IPS-18a (cell line): ENCODE data around the gene PBX2.
"Not testable (repeated sequence)": the region's sequence is repeated elsewhere in the genome, so short reads cannot be mapped to it uniquely, and the experiment has no call there.

ENCODE experiments used
- H3K27ac ChIP-seq: one replicate; pipeline ENCODE4 v1.5.1; 2013; ENCODE audit warnings: low read length
- H3K27me3 ChIP-seq: one replicate; pipeline ENCODE4 v1.6.1; 2013; ENCODE audit warnings: mild to moderate bottlenecking, low read length; ENCODE audit not compliant: control insufficient read depth, insufficient read depth
- H3K36me3 ChIP-seq: one replicate; pipeline ENCODE4 v1.6.1; 2013; ENCODE audit warnings: low read depth, low read length; ENCODE audit not compliant: control insufficient read depth
- H3K4me1 ChIP-seq: one replicate; pipeline ENCODE4 v1.6.1; 2013; ENCODE audit warnings: low read depth, low read length; ENCODE audit not compliant: control insufficient read depth
- H3K4me3 ChIP-seq: one replicate; pipeline ENCODE4 v1.5.1; 2013; ENCODE audit warnings: low read length
- H3K9ac ChIP-seq: one replicate; pipeline ENCODE4 v1.6.1; 2013; ENCODE audit warnings: mild to moderate bottlenecking, low read length, moderate library complexity
- H3K9me3 ChIP-seq: one replicate; pipeline ENCODE4 v1.6.1; 2013; ENCODE audit warnings: low read depth, low read length; ENCODE audit not compliant: control insufficient read depth

Gene PBX2

DNA sequence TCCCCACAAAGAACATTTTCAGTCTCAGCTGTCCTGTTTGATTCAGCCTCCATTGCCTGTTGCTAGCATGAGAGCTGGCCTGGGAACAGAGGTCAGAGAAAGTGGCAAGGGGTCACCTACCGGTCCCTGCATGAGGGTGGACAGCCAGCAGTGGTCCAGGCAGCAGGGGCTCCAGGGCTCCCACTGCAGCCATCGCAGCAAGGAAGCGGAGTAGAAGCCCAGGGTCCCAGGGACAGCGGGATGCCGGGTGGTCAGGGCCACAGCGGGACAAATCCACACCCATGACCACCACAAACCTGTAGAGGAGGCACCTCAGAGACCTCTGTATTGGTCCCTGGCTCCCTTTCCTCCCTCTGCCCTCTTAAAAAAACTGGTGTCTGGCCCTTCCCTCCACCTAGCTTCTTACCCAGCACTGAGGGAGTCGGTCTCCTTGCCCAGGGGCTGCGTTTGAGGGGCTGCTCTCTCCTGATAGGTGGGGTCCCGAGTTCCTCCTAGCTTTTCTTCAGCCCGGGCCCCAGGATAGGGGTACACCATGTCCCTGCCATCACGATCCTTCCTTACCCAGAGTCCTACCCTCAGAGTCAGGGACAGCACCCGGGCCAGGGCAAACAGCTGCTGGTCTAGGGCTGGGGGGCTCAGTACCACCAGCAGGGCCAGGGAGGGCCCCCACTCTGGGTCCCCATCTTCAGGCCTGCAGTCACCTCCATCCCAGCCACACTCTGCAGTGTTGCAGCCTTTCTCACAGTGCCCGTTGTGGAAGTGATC, 10.9 kb upstream of the PBX2 start:
- H3K4me3 ChIP-seq, result no peak overlapping the region
- no peaks in the 10 kb centered on the region for H3K27me3 ChIP-seq
- no peaks in the 10 kb centered on the region for H3K36me3 ChIP-seq
- no peak overlapping the region for H3K9ac ChIP-seq
- H3K27ac ChIP-seq, result no peak overlapping the region
- no peaks in the 10 kb centered on the region for H3K9me3 ChIP-seq
- peaks cover 4% of the 10 kb centered on the region for H3K4me1 ChIP-seq

DNA sequence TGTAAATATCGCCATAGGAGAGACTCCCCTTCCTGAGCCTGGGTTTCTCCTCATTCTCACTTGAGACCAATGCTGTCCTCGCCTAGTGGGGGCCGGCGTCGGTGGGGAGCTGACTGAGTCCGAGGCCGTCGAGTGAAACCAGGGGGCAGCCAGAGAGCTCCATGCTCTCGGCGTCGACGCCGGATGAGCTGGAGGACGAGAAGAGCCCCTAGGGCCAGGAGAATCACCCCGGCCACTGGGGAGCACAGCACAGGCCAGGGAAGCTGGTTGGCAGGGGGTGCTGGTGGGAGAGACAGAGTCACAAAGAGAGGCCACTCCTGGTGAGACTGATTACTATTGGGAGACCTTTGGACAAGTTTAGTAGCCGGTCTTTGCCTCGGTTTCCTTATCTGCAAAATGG, 8.9 kb upstream of the PBX2 start:
- H3K9ac ChIP-seq, result no peak overlapping the region
- H3K4me3 ChIP-seq, result no peak overlapping the region

DNA sequence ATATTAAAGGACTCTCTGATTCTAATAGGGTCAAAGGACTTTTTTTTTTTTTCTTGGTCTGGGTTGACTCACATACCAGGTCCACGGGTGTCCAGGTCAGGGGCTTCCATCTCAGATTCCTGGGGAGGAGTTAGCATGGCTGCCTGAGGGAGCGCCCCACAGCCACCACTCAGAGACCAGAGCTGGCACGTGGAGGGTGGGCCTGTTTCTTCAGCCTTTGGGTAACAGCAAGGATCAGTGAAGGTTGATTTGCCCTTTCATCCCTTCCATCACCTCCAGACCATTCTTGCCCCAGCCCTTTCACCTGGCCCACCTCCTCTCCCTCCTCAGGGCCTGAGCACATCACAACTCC, 8.3 kb upstream of the PBX2 start:
- no peaks in the 10 kb centered on the region for H3K27me3 ChIP-seq
- H3K9ac ChIP-seq, result no peak overlapping the region
- H3K9me3 ChIP-seq, result no peaks in the 10 kb centered on the region
- H3K36me3 ChIP-seq, result no peaks in the 10 kb centered on the region
- no peak overlapping the region for H3K27ac ChIP-seq
- no peak overlapping the region for H3K4me3 ChIP-seq
- H3K4me1 ChIP-seq, result peaks cover 16% of the 10 kb centered on the region

More for the DNA sequence above, 8.9 kb upstream of the PBX2 start:
- no peaks in the 10 kb centered on the region for H3K27me3 ChIP-seq
- H3K36me3 ChIP-seq, result no peaks in the 10 kb centered on the region
- peaks cover 16% of the 10 kb centered on the region for H3K4me1 ChIP-seq
- H3K27ac ChIP-seq, result no peak overlapping the region
- H3K9me3 ChIP-seq, result no peaks in the 10 kb centered on the region

DNA sequence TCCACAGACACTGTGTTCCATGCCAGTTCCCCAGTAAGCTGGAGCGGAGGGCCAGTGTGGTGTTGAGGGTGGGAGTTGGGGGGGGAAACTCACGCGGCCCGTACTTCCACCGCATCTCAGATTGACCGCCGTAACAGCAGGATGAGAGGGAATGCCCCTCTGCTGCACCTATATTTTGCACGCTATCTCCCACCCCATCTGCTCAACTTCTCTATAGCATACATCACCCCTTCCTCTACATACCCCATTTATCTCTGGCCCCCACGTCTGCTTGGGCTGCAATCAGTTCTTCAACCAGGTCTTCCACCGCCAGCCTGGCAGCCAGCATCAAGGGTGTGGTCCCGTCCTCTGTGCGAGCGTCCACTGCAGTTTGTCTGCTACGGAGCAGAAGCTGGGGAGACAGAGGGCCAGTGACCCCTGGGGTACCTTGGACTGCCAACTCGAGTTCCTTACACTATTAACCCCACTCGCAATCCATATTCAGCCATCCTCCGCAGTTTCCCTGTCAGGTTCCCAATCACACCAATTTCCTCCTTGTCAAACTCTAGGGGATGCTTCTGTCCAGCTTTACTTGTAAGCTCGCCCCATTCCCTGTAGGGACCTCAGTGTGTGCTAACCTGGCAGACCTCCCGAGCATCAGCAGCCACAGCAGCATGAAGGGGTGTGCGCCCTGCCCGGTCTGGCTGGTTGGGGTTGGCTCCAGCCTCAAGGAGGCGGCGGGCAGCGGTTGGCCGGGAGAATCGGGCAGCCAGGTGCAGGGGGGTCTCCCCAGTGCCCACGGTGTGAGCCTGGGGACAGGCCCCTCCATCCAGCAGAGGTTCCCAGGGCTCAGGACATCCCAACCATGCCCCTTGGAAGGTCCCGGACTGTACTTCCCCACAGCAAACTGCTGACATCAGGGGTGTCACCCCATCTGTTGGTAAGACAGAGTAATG, 6.9 kb upstream of the PBX2 start:
- peak overlapping the region; percentile 96 for H3K9ac ChIP-seq
- H3K27ac ChIP-seq, result peak overlapping the region; percentile 94
- H3K27me3 ChIP-seq, result no peaks in the 10 kb centered on the region
- peak overlapping the region; percentile 77 for H3K4me3 ChIP-seq
- no peaks in the 10 kb centered on the region for H3K9me3 ChIP-seq
- H3K4me1 ChIP-seq, result peaks cover 25% of the 10 kb centered on the region
- H3K36me3 ChIP-seq, result no peaks in the 10 kb centered on the region

GRCh38 chr6:32195902-32196681, 6.1 kb upstream of the PBX2 start:
- no peaks in the 10 kb centered on the region for H3K36me3 ChIP-seq
- no peaks in the 10 kb centered on the region for H3K9me3 ChIP-seq
- peaks cover 28% of the 10 kb centered on the region for H3K4me1 ChIP-seq
- H3K9ac ChIP-seq, result peak overlapping the region; percentile 96
- peak overlapping the region; percentile 94 for H3K27ac ChIP-seq
- H3K4me3 ChIP-seq, result peak overlapping the region; percentile 77
- no peaks in the 10 kb centered on the region for H3K27me3 ChIP-seq

GRCh38 chr6:32195652-32195901, 5.6 kb upstream of the PBX2 start:
- Histone ChIP-seq H3K9me3 (no peaks in the 10 kb centered on the region), H3K4me1 (peaks cover 32% of the 10 kb centered on the region), H3K9ac (peak overlapping the region; percentile 96), H3K27me3 (no peaks in the 10 kb centered on the region), H3K27ac (no peak overlapping the region), H3K4me3 (no peak overlapping the region), H3K36me3 (no peaks in the 10 kb centered on the region)

DNA sequence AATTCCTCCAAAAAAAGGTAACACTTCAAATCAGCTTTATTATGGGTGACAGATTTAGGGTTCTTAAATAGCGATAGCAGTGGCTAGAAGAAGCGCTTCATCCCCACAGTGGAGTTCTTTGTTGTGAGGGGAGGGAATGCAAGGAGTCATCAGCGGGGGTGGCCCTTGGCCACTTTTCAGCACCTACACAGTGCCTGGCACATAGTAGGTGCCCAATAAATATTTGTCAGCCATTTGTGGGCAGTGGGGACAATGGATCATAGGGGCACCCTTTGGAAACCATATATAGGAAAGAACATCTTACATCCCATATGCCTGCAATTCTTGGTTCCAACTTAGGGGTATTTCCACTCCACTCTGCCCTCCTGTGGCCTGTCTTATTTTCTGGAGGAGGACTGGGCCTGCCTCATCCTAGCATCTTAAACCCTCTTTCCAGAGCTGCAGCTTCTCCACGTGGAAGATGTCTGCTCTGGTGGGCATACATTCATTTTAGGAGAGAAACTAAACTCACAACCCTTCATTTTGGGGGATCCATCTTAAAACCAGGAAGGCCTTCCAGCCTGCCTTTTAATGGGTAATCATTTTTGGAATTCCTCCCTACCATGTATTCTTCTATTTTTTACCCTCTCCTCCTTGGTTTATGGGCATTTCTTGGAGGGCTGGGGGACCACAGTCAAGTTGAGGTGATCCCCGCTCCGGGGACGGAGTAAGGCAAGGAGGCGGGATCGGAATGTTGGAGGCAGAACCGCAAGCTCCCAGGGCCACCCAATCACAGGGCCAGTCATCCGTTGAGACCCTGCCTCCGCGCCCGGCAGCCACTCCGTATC, 5.0 kb upstream of the PBX2 start:
- H3K4me3 ChIP-seq, result peak overlapping the region; percentile 68
- peaks cover 32% of the 10 kb centered on the region for H3K4me1 ChIP-seq

GRCh38 chr6:32194388-32194787, 4.4 kb upstream of the PBX2 start:
- H3K9me3 ChIP-seq, result no peaks in the 10 kb centered on the region
- H3K4me1 ChIP-seq, result peaks cover 32% of the 10 kb centered on the region
- H3K27me3 ChIP-seq, result no peaks in the 10 kb centered on the region
- no peak overlapping the region for H3K9ac ChIP-seq
- no peaks in the 10 kb centered on the region for H3K36me3 ChIP-seq
- no peak overlapping the region for H3K4me3 ChIP-seq
- no peak overlapping the region for H3K27ac ChIP-seq

More for the DNA sequence above, 5.0 kb upstream of the PBX2 start:
- Histone ChIP-seq H3K9ac (peak overlapping the region; percentile 73), H3K27ac (peak overlapping the region; percentile 92), H3K36me3 (no peaks in the 10 kb centered on the region), H3K27me3 (no peaks in the 10 kb centered on the region), H3K9me3 (no peaks in the 10 kb centered on the region)

DNA sequence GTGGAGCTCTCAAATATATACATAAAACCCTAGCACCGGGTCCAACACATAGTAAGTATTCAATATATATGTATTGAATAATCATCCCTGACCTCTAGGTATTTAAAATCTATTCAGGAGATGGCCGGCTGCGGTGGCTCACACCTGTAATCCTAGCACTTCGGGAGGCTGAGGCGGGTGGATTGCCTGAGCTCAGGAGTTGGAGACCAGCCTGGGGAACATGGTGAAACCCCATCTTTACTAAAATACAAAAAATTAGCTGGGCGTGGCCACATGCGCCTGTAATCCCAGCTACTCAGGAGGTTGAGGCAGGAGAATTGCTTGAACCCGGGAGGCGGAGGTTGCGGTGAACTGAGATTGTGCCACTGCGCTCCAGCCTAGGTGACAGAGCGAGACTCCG, 3.1 kb upstream of the PBX2 start:
- peaks cover 38% of the 10 kb centered on the region for H3K4me1 ChIP-seq
- H3K4me3 ChIP-seq, H3K36me3 ChIP-seq, H3K27ac ChIP-seq, H3K27me3 ChIP-seq, H3K9ac ChIP-seq, H3K9me3 ChIP-seq: not testable (repeated sequence)

DNA sequence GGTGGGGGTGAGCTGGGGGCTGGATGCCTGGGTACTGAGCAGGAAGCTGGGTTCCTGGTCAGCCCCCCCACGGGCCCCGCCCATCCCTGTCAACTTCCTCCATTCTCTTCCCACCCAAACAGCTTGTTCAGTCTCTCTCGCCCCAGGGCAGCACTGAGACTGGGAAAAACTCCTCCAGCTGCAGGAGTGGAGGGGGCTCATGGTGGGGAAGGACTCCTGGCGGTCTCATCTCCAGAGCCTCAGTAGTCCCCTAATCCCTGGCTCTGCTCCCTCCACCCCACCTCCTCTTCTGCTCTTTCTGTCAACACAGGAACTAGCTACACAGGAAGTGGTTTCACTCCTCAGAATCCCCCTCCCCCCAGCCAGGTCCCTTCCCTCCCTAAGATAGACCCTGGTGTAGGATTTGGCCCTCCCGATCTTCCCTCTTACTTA, 2.6 kb upstream of the PBX2 start, which contains the start of gene GPSM3:
GPSM3 (minus strand) TSS at position 36 of the 432 bp plus-strand sequence. CDS start 130 bp downstream, outside the sequence.
- H3K9me3 ChIP-seq, result no peaks in the 10 kb centered on the region
- H3K9ac ChIP-seq, result no peak within 1 kb of the TSS
- no peaks in the 10 kb centered on the region for H3K27me3 ChIP-seq
- H3K27ac ChIP-seq, result no peak within 1 kb of the TSS
- H3K4me1 ChIP-seq, result peaks cover 38% of the 10 kb centered on the region
- H3K4me3 ChIP-seq, result no peak within 1 kb of the TSS
- peaks cover 4% of the 10 kb centered on the region for H3K36me3 ChIP-seq
